HK-2 (cell line): Measurements from ENCODE around the gene GATA5.

Source experiments
- DNase-seq: peaks from one replicate; pipeline ENCODE4 v3.0.0-alpha.2; 2018; ENCODE audit not compliant: unreplicated experiment

Gene GATA5

DNA sequence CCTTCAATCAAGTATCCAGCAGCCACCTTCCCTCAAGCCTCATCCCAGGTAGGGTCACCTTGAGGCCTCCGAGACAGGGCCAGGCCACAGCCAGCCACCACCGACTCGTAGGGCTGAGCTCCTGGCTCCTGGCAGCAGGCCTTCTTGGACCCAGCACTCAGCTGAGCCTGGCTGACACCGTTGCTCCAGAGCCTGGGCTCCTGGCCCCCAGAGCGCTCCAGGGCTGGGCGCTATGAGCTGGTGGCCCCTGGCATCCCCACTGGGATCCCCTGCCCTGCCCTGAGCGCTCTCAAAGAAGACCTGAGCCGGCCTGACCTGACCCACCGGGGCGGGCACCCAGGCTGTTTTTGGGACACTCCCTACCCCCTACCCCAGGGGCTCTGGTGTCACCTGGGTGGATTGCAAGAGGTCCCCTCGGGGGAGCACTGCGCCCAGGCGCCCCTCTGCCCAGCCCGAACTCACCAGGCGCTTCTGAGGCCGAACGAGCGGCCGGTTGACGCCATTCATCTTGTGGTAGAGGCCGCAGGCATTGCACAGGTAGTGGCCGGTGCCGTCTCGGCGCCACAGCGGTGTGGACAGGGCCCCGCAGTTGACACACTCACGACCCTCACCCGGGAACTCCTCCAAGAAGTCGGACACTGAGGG, 2.7 kb downstream of the GATA5 start:
- DNase-seq = no peak

DNA sequence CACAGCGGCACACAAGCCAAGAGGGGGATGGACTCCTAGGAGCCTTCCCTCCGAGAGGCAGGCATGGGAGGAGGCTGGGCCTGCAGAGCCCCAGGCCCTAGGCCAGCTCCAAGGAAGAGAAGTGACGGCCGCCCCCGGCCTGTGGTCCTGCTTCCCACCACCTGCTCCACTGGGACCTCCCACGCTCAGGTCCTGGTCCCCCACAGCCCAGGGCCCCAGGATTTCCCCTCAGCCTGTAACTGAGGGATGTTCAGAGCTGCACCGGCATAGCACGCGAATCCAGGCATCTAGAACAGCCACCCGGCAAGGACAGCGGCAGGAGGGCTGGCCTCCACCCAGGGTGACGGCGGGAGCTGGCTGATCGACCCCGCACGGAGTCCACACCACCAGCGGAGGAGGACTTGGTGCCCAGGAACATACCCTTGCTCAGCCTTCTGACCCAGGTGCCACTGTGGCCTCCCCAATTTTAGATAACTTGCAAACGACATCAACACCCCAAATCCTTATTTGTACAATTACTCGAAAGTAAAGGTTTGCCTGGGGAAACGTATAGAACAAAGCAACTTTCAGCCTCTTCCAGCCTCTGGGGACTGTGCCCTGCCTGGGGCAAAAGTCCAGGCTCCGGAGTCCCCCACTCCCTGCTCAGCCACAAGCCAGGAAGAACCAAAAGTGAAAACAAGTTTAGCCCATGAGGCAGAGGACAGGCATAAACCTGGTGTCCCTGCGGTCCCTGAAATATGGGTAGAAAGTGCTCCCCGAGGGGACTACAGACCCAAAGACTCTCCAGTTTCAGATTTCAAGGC, 3.5 kb downstream of the GATA5 start:
- DNase-seq = no peak

DNA sequence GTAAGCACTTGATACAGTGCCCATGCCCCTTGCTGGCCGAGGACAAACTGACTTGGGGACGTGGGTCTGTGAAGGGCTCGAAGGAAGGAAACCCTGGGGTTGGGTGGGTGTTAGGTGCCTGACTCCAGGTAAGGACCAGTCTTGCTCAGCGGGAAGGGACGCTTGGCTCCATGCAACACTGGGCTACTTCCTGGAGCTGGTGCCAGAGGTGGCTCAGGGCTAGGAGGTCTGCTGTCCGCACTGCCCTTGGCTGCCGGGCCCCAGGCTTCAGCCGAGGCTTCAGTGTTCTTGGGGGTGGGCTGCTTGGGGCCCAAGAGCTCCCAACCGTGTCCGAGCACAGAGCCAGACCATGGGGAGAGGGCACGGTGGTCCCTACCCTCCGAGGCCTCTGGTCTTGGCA, 5.3 kb downstream of the GATA5 start:
- DNase-seq = no peak

DNA sequence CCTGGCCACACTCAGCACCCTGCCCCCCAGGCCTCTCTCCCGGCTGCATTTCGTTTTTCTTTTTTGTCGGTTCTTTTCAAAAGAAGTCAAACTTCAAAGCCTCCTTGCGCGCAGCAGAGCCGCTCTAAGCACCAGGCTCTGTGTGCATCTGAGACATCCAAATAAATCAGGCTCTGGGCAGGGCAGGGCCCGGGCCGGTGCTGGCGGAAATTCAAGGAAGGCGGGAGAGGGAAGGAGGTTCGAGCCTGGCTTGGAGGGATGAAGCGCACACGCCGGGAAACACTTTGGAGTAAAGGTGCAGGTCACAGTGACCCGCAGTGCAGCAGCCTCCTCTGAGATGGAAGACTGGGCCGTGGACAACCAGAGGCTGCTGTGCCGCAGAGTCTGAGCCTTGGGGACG, 5.8 kb downstream of the GATA5 start:
- no peak for DNase-seq

DNA sequence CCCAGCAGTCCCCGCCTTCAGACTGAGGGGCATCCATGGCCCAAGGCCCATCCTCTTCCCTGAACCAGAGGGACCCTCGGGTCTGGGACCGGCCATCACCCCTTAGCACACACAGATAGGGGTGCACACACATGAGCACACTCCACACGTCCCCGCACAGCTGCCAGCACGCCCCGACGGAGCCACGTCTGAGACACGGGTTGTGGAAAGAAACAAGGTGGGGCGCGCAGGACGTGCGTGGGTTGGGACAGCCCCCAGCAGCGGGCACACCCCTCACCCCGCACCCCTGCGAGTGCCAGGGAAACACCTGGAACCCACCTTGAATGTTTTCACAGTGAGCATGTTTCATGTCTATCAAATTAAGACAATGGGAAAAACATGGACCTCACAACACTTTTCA, 6.4 kb downstream of the GATA5 start:
- no peak for DNase-seq

DNA sequence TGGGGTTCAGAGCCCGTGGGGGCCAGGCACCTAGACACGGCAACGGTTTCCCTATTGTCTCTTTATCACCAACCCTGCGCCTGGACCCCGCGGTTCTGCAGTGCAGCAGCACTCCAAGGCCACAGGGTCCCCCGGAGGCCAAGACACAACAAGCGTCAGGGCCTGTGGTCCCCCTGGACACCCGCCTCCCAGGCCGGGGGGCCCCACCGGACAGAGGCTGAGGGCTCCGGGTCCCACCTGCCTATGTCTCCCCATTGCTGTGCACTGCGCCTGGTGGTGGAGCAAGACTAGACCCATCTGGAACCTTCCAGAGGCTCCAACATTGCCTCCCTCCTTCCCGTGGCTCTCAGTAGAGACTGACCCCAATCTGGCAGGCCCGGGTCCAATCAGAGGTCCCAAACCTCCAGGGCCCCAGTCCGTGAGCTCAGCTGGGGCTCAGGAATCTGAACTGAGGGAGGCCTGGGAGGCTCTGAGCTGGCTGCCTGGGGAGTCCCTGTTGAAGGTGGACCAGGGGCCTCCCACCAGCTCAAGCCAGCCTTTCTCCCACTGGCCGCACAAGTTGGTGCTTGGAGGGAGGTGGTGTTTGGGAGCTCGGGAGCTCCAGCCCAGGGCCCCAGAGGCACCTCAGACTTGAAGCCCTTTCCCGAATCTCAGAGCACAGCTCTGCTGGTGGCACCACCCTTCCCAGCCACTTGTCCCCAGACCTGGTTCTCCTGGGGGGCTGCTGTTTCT, 8.8 kb downstream of the GATA5 start:
- DNase-seq = no peak

DNA sequence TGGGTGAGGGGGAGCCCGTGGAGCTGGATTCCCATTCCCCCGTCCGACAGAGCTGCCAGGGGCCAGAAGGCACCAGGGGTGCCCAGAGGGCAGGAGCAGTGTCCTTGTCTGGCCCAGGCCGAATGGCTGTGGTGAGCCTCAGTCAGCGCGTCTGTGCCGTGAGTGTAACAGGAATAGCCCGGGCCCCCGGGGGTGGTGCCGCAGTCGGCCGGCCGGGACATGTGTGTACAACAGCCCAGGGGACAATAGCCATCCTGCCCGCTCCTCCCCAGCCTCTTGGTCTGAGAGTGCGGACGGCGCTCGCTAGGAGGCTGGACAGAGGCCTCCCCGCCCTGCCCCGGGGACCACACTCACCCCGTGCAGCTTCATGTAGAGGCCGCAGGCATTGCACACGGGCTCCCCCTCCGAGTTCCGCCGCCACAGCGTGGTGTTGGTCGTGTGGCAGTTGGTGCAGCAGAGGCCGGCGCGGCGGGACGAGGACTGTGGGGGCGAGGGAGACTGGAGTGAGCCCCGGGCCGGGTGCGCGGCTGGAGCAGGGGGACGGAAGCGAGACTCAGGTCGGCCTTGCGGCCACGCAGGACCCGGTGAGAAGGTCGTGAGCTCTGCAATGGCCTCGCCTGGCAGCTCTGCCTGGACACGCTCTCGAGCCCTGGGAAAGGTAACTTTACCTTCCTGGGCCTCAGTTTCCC, 9.6 kb downstream of the GATA5 start:
- DNase-seq = no peak

DNA sequence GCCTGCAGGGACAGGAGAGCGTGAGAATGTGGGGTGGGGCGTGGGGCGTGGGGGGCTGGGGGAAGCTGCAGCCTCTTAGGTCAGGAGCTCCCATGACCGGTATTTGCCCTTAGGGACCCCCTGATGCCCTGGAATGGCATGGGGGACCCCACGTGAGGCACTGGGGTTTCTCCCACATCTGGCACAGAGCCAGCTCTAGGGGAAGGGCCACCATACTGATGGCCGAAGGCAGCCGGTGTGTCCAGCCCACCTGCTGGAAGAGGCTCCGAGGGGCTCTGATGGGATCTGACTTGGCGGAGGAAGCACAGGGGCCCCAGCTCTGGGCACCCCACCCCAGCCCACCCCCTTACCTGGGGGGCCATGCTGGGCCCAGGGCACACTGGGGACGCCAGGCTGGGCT, 10.8 kb downstream of the GATA5 start:
- no peak for DNase-seq

DNA sequence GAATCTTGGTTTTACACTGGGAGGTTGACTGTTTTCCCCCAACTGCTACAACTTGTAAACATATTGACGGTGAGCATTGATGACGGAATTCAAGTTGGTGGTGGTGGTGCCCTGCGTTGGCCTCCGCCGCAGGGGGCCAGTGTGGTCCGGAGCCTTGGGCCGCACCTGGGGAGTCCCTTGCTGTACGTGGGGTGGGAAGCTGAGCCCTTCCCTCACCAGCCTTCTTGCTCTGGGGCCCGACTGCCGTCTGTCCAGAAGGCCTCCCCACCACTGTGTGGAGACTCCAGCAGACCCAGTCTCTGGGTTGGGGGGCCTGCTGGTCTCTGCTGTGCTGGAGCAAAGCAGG, 11.4 kb downstream of the GATA5 start:
- DNase-seq = no peak

DNA sequence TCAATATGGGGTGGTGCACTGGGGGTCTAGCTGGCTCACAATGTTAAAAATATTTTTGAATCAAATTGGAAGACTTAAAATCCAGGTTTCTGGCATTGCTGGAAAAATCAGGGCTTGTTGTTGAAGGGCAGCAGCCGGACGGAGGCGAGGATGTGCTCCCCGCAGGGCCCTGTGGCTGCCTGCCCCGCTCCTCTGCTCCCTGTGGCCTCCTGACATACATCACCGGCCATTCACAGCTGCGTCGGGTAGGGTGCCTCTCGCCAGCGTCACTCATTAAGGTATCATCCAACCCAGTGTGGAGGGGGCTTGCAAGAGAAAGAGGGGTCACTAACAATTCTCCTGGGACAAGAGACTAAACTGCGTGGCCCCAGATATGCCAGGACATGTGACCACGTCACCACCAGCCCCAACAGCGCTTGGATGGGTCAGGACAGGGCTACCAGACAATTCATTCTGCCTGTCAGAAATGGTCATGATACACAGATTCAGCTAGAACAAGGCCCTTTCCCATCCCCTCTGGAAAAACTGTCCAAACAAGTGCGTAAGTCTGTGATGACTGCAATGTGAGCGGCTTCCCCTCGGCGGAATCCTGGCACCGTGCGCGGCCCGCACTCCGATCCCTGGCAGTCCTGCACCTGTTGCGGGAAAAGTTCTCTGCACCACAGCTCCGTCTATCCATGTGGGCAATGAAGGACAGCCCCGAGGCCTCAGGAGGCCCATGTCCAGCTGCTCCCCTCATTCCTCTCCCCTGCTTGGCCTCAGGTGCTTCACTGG, 12.0 kb downstream of the GATA5 start:
- no peak for DNase-seq

DNA sequence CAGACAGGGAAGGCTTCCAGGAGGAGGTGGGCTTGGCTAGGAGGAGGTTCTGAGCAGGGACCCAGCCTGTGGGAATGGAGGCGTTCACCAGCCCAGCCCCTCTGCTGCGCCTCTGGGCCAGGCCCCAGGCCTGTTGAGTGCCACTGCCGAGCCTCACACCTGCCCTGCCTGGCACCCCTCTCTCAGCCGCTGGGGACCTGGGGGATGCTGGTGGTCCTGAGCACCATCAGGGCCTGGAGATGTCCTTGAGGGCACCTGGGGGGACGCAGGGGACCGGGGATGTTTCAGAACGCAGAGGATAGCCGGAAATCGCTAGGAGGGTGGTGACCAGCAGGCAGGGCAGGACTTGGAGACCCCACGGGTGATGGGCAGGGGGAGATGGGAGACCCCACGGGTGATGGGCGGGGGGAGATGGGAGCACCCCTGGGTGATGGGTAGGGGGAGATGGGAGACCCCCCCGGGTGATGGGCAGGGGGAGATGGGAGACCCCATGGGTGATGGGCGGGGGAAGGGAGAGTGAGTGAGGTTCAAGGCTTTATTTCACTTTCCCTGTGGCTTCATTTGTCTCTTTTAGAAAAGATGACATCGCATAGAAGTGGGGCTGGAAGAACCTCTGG, 12.7 kb downstream of the GATA5 start:
- DNase-seq = no peak

DNA sequence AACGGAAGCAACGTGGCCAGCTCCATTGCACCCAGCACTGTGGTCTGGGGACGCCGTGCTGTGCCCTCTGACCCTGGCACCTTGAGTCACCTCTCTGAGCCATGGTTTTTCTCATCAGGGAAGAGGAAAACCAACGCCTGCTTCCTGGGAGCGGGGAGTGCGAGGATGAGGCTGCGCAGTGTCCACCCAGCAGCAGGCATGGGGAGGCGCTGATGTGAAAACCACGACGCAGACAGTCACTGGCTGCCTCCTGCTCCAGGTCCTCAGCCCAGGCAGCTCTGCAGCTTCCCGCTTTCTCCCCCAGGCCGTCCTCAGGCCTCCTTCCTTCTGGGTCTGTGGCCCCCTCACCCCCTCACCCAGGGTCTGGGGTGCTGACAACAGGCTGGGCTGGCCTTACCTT, 14.0 kb downstream of the GATA5 start:
- no peak for DNase-seq

DNA sequence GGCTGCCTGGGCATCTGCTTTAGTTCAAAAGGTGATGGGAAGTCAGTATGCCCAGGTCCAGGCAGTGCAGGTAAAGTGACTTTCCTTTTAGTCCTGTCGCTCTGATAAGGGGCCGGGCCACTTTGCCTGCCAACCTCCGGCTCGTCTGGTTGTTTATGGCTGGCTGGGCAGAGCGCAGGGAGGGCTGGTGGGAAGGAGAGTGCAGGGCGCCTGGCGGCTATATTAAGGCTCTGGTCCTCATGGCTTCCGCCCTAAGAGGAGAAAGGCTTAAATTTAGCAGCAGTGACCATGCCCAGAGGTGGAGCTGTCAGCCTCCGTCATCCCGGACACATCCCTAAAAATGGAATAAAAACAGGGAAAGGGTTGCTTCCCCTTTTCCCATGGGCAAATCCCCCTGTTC, 14.6 kb downstream of the GATA5 start:
- DNase-seq = no peak

DNA sequence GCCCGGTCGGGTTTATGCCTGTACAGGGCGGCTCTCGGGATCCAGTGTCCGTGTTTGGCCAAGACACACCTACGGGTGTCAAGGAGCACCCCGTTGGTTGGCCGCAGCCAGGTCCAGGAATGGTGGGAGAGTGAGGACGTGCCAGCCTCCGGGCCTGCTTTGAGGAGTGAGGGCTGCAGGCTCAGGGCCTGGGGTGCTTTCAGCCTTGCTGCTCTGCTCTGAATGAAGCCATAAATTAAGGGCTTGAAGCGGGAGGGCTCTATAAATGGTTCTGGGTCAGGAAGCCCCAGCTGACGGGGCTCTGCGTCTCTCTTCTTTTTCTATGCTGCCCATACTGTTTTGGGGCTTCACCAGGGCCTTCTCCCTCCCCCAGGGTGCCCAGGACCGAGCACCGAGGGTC, 15.1 kb downstream of the GATA5 start:
- no peak for DNase-seq

DNA sequence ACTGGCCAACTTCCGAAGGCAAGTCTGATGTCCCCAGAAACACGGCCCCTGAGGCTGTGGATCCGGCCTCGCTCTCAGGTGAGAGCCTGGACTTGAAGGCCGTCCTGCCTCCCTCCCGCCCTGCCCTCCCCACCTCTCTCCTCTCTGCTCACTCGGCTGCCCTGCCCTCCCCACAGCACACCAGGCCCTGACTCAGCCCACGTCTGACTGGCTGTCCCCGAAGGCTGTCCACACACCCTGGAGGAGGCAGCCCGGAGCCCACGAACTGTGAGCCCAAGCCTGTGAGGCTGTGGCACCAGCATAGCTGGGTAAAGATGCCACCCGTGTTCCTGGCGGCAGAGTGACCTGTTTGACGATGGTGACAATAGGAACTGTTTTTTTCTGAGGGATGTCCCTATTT, 16.3 kb downstream of the GATA5 start:
- peak; percentile 31 for DNase-seq

DNA sequence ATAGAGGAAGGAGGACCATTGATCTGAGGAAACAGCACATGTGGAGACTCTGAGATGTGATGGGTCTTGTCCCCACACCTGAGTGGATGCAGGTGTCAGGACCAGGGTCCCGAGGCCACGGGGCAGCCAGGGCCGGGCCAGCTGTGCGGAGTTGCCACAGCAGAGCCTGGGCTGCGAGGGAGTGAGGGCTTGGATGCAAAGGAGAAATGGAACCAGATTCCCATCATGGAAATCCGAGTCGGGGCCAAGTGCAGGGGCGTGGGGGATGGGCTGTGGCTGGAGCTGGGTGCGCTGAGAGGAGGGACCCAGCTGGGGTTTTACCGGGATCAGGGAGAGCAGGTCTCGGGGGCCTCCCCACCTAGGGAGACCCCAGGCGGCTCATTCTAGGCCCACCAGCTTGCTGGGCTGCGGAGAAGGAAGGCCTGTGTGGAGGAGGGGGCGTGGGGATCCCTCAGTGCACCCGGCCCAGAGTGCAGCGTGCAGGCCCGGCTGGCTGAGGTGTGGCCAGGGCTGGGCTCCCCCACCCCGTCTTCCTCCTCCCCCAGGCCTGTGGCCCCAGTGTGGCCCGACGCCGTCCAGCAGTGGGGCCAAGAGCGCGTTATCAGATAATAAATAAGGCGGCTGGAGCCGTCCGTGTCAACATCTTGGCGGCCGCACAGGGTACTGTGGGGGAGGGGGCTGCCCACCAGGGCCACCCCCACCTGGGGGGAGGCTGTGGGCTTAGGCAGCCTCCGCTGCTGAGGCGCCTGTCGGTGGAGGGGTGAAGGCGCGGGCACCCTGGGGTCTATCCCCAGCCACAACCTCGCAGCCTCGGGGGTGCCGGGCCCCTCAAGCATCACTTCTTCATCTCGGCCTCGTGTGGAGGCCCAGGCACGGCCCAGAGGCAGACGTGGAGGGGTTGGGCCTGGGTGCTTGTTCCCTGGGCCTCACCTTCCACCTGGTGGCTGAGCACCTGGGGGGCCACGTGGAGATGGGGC, 17.2 kb downstream of the GATA5 start:
- no peak for DNase-seq

DNA sequence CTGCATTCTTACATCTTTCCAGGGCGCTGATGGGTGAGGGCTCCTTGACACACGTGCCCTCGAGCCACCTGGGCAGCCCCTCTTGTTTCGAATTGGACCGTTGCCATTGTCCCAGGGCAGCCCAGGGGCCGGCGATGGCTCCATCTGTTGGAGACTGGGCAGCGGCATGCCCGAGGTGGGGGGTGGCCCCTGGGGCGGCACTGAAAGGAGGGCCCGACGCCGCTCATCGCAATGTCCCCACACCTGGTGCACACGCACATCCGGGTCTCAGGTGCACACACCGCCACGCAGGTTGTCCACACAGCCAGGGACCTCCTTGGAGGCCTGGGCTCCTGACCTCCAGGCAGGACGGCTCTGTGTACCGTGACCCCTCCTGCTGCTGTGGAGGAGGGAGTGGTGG, 18.0 kb downstream of the GATA5 start:
- no peak for DNase-seq

DNA sequence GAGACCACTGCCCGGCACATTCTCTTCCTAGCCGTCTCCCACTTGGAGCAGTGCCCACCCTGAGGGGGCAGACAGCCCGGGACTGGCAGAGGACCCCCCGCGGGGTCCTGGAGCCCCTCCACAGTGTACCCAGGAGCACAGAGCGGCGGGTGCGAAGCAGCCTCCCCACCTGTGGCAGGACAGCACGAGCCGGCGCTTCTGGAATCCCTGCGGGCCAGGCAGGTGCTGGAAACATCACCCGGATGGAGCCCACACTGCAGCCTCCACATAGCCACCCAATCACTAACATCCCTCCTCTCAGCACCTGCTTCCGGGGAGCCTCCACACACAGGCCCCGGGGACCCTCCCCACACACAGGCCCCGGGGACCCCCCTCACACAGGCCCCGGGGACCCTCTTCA, 18.7 kb downstream of the GATA5 start:
- no peak for DNase-seq

DNA sequence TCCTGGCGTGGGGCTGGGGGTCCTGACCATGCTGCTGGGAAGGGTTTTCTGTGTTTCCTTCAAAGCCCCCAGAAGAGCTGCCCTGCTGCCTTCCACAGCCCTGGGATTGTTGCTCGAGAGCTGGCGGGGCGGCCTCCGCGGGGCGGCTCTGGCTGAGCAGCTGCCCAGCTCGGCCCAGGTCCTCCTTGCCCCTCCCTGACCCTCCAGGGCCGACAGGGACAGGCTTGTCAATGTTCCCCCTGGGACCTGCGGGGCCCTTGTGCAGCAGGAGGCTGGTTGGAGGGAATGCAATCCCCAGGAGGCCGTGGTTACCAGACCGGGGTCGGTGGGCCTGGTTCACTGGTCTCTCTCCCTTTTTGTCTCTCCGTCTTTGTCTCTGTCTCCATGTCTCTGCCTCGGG, 19.9 kb downstream of the GATA5 start:
- no peak for DNase-seq
